Umbilical cord (tissue), 2 donors: Measurements from ENCODE around the gene BNIP2. TPM values are rescaled to one million over a fixed set of nuclear protein-coding genes. Genes with fewer than 3 reads are reported as not detected.
"Not testable (repeated sequence)": the region's sequence is repeated elsewhere in the genome, so short reads cannot be mapped to it uniquely, and the experiment has no call there.

ENCODE experiments used
- DNase-seq: peaks from one replicate; pipeline ENCODE4 v3.0.0-alpha.2; 2015; ENCODE audit warnings: low spot score
- total RNA-seq: library from RNA; depleted of rRNA; stranded (reverse); fragments of >200 nt; gene quantifications from one replicate; pipeline ENCODE4 v1.2.3, GENCODE V29; 2014; ENCODE audit warnings: low replicate concordance; ENCODE audit not compliant: insufficient read depth

Gene BNIP2
- 152 TPM for total RNA-seq

GRCh38 chr15:59688782-59689625 lies at the start of gene BNIP2:
Gene BNIP2 (minus strand): TSS chr15:59689320. CDS start chr15:59682457, 6,863 bp downstream.
- DNase-seq = peak; percentile 99

GRCh38 chr15:59738676-59739075 lies 49.6 kb upstream of the BNIP2 start:
- no peak for DNase-seq

- DNase-seq = no peak
Measured at GRCh38 chr15:59736181-59736580, 47.1 kb upstream of the BNIP2 start.

GRCh38 chr15:59725151-59725486 lies 36.0 kb upstream of the BNIP2 start:
- DNase-seq = no peak

GRCh38 chr15:59723687-59724346 lies 34.7 kb upstream of the BNIP2 start:
- no peak for DNase-seq

GRCh38 chr15:59722476-59722875 lies 33.4 kb upstream of the BNIP2 start:
- DNase-seq = no peak

GRCh38 chr15:59722037-59722436 lies 32.9 kb upstream of the BNIP2 start:
- no peak for DNase-seq

GRCh38 chr15:59721411-59721810 lies 32.3 kb upstream of the BNIP2 start:
- DNase-seq = peak; percentile 3

- DNase-seq = no peak
Measured at GRCh38 chr15:59713177-59713576, 24.1 kb upstream of the BNIP2 start.

GRCh38 chr15:59711451-59712243 lies 22.5 kb upstream of the BNIP2 start:
- DNase-seq = no peak

- DNase-seq = no peak
Measured at GRCh38 chr15:59707619-59708018, 18.5 kb upstream of the BNIP2 start.

- no peak for DNase-seq
Measured at GRCh38 chr15:59703979-59704796, 15.1 kb upstream of the BNIP2 start.

- DNase-seq = no peak
Measured at GRCh38 chr15:59702351-59702750, 13.2 kb upstream of the BNIP2 start.

- no peak for DNase-seq
Measured at GRCh38 chr15:59701880-59702279, 12.8 kb upstream of the BNIP2 start.

- no peak for DNase-seq
Measured at GRCh38 chr15:59699810-59700431, 10.8 kb upstream of the BNIP2 start.

GRCh38 chr15:59698065-59698464 lies 8.9 kb upstream of the BNIP2 start:
- not testable (repeated sequence) for DNase-seq

- no peak for DNase-seq
Measured at GRCh38 chr15:59696332-59696731, 7.2 kb upstream of the BNIP2 start.

- no peak for DNase-seq
Measured at GRCh38 chr15:59694779-59695178, 5.7 kb upstream of the BNIP2 start.

GRCh38 chr15:59691194-59691805 lies 2.2 kb upstream of the BNIP2 start:
- DNase-seq = peak; percentile 66

GRCh38 chr15:59689626-59690236 lies 611 bp upstream of the BNIP2 start:
- peak; percentile 72 for DNase-seq
